ENCODE measurements around the gene PI4K2B.
"Not testable (repeated sequence)": the region's sequence is repeated elsewhere in the genome, so short reads cannot be mapped to it uniquely, and the experiment has no call there.

PI4K2B gene

DNA sequence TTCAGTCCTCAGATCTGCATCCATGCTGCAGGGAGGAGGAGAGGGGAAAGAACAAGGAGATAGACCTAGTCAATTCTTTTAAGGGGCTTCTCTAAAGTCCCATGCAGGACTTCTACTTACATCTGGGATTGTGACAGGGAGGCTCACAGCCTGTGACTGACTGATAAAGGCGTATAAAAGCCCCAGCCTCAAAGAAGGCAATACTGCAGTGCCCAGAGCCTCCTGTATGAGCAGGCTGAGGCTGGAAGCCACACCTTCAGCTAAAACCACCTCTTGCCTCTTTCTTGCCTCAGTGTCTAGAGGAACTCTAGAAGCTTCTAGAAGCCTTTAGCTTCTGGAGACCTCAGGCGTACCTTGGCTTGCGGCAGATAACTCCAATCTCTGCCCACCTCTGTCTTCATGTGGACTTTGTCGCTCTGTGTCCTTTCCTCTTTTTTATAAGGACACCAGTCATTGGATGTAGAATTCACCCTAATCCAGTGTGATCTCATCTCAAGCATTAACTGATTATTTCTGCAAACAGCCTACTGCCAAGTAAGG lies 72.8 kb downstream of the PI4K2B start:
- DNase-seq (ENCODE audit: low read depth): no peak

DNA sequence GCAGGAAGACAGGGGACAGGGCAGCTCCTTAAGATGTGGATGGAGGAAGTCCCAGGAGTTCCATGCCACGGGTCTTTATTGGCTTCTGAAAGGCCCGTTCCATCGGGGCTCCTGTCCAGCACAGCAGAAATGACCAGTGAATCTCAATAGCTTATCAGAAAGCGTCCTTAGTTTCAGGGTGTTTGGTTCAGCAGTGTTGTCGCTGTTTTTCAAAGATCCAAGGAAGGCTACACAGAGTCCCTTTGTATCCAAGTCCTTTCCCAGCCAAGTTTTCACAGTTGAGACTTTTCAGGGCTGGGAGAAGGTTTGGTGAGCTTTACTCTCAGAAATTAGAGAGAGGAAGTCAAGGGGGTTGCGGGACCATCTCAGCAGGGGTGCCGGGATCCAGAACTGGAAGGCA lies 73.8 kb downstream of the PI4K2B start:
- DNase-seq (ENCODE audit: low read depth): no peak

DNA sequence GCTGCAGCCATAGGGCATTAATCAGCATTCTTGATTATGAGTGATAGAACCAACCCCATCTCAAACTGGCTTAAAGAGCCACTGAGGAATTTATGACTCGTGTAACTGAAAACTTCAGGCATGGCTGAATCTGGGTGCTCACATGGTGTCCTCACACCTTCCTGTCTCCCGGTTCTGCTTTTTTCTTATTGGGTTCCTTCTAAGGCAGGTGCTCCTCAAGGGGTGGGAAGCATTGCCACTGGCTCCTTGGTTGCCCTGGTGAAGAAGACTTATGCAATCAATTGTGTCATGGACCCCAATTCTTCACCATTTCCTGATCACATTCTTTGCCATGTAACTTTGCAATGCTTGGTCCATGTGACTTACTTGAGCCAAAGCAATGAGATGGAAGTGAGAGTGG lies 74.5 kb downstream of the PI4K2B start:
- DNase-seq (ENCODE audit: low read depth): no peak

DNA sequence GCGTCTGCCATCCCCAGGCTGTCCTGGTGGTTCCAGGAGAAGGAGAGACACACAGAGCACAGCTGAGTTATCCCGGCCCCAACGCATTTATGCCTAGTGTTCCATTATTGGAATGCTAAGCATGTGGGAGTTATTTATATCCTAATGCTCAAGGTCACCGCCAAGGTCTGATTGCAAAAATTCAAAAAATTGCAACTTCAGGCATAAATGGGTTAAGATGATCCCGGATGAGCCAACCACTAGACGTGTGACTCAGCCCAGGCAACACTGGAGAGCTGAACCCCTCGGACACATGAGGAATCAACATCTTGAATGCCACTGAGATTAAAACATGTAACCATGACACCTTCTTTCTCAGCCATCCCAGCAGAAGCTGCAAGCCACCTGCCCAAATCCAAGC lies 74.9 kb downstream of the PI4K2B start:
- no peak for DNase-seq (ENCODE audit: low read depth)

DNA sequence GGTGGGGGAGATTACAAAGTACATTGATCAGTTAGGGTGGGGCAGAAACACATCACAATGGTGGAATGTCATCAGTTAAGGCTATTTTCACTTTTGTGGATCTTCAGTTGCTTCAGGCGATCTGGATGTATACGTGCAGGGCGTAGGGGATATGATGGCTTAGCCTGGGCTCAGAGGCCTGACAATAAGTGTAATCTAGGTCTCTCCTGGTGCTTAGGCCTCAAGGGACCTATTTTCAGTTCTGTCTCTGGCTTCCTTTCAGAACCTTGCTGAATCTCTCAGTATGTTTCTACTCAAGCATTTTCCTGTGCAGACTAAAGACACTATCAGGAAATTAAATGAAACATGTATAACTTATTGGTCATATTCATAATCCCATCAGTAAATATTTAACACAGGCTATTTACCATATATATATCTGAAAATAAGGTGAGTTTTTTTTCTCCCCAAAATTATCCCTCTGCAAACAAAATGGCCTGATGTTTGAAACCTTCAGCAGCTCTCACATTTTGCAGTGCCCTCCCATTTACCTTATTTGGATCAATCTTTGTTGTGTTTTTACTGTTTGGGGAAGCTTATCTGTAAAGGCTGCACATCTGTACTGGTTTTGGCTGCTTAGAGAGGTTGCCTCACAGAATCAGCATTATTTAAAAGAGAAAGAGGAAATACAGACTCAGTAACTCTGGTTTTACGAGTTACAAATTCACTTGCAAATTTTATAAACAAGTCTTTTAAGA lies 76.4 kb downstream of the PI4K2B start:
- no peak for DNase-seq (ENCODE audit: low read depth)

DNA sequence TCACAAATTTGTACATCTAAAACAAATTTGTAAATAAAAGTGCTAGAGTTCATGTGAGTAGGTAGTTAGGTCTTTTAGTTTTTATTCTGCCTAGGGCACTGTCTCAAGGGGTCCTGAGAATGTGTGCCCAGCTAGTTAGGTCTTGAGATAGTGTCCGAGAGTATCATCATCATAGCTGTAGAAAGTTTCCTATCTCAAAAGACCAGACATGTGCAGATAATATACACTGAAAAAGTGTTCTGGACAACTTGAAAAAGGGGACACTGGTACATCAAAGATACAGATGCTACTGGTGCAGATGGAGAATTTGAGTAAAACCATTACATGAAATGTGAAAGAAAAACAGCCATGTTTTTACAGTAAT lies 77.0 kb downstream of the PI4K2B start:
- DNase-seq (ENCODE audit: low read depth): no peak

DNA sequence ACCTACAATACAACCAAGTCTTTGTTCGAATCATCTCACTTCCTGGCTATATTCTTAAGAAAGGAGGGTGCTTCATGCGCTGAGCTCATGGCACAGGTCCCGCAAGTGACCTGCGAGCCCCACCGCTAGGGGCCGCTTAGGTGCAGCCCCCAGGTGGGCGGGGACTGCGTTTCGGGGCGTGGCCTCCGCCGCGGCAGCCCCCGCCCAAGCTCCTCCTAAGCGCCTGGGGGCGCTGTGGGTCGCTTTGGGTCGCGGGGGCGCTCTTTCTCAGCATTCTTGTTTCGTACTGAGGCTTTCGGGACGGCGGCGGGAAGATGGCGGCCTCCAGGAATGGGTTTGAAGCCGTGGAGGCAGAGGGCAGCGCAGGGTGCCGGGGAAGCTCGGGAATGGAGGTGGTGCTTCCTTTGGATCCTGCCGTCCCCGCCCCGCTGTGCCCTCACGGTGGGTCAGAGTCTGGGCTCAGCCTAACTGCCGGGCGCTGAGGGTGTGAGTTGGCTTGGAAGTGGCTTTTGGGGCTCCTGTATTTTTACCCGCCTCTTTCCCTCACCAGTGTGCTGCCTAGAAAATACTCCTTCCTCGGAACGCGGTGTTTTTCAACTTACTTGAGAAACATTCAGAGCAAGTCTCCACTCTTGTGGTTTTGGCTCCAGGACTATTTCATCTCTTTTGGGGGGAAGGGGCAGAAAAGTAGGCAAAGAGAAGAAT lies 78.8 kb downstream of the PI4K2B start, which contains the start of gene ZCCHC4:
TSS of gene ZCCHC4 (plus strand) at position 279 of the 705 bp plus-strand sequence. CDS start at position 315, 36 bp downstream.
- peak; percentile 85 for DNase-seq (ENCODE audit: low read depth)

DNA sequence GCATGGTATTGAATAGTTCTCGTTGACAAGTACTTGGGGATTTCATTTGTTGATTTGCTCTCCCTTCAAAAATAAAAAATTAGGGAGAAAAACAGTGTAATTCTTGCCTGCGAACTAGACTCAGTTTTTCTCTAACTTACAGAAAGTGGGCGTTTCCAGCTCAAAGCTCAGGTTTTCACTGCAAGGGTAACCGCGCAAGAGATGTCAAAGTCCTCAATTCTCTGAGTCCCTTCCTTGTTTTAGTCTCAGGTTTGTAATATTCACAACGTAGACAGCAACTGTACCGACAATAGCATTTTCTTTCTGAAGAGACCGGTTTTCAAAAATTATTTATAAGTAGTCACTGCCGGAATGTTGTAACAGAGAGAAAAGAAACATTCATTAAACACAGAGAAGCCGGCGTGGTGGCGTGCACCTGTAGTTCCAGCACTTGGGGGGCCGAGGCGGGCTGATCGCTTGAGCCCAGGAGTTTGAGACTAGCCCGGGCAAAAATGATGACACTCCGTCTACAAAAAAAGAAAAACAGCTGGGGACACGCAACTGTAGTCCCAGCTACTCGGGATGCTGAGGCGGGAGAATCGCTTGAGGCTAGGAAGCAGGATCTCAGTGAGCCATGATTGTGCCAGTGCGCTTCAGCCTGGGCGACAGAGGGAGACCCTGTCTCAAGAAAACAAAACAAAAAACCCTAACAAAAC lies 79.5 kb downstream of the PI4K2B start:
- no peak for DNase-seq (ENCODE audit: low read depth)

DNA sequence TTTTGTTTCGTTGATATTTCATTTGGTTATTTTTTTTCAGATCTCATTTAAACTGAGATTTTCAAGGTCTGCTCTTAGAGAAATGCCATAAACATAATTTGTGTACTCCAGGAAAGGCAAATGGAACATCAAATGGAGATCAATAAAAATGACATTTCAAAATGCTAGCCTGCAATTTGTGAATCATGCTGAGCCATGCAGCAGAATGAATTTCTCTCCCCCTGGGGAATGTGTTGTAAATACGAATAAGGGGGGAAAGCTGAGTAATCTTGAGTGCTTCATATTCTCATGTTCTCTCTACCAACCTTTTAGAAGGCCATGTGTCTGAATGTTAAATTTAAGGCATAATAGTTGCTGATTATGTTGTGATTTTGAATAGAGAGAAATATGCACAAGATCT lies 86.5 kb downstream of the PI4K2B start:
- no peak for DNase-seq (ENCODE audit: low read depth)

DNA sequence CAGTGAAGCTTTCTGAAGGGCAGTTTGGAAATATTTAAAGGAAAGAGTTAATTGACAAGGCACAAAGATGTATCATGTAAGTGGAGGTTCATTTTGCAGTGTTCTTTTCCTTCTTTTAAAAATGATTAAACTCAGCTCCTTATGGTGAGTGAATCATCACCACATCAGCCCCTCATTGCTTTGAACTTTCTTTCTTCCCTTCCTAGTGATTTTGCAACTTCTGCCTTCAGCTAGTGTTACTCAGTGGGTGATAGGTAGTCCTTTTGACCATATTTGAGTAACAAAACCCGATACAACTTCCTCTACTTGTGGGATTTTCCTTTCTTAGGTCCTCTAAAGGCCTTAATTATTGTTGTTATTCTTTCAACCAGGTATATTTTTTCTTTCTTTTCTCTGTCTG lies 86.9 kb downstream of the PI4K2B start:
- no peak for DNase-seq (ENCODE audit: low read depth)

DNA sequence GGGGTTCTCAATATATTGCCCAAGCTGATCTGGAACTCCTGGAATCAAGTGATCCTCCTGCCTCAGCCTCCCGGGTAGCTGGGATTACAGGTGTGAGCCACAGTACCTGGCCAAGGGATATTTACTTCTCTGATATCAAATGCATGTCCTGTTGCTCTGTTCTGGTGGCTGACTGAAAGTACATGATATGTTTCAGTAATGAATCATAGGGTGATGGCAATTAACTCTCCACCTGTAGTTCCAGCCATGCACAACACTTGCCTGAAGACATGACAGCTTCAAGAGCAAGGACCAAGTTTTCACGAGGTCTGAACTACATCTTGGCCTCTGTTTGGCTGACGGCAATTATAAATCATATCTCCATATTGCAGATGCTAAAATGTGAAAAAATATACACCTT lies 87.9 kb downstream of the PI4K2B start:
- no peak for DNase-seq (ENCODE audit: low read depth)

DNA sequence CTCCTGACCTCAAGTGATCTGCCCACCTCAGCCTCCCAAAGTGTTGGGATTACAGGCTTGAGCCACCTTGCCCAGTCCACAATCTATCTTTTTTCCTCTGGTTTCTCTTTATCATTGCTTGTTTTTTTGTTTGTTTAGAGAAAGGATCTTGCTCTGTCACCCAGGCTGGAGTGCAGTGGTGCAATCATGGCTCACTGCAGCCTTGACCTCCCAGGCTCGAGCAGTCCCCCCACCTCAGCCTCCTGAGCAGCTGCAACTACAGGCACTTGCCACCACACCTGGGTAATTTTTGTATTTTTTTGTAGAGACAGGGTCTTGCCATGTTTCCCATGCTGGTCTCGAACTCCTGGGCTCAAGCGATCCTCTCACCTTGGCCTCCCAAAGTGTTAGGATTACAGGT lies 94.6 kb downstream of the PI4K2B start:
- DNase-seq (ENCODE audit: low read depth): not testable (repeated sequence)
